Central memory CD8-positive, alpha-beta T cell (primary cell): ENCODE results near the gene WDR33.

Experiments
- ATAC-seq: fragments of 150-1000 bp; cut with Tn5 transposase; replicated peaks from 2 replicates; pipeline ENCODE4 v1.10.0; 2022; ENCODE audit warnings: mild to moderate bottlenecking, moderate FRiP score, moderate number of reproducible peaks; ENCODE audit not compliant: poor library complexity, severe bottlenecking; ENCODE audit errors: extremely low read depth
- DNase-seq, 2 donors: peaks; one replicate each; pipeline ENCODE4 v3.0.0; 2021; ENCODE audit warnings: low spot score in 2 of 2
- H3K27ac Mint-ChIP-seq: one replicate; pipeline ENCODE4 v1.8.0; 2022; ENCODE audit warnings: low read depth, mild to moderate bottlenecking, moderate library complexity, mixed read lengths
- H3K27me3 Mint-ChIP-seq: one replicate; pipeline ENCODE4 v1.8.0; 2022; ENCODE audit warnings: mixed read lengths
- H3K36me3 Mint-ChIP-seq: one replicate; pipeline ENCODE4 v1.8.0; 2022; ENCODE audit warnings: mild to moderate bottlenecking, moderate library complexity, mixed read lengths; ENCODE audit not compliant: insufficient read depth
- H3K4me1 Mint-ChIP-seq: one replicate; pipeline ENCODE4 v1.8.0; 2022; ENCODE audit warnings: mixed read lengths
- H3K4me3 Mint-ChIP-seq: one replicate; pipeline ENCODE4 v1.8.0; 2022; ENCODE audit warnings: mild to moderate bottlenecking, moderate library complexity, mixed read lengths
- H3K9me3 Mint-ChIP-seq: one replicate; pipeline ENCODE4 v1.8.0; 2022; ENCODE audit warnings: mixed read lengths

WDR33 gene

GRCh38 chr2:127719301-127720218, 91.4 kb downstream of the WDR33 start:
- no peaks in the 10 kb centered on the region for H3K4me1 Mint-ChIP-seq
- H3K36me3 Mint-ChIP-seq: peaks cover 45% of the 10 kb centered on the region
- H3K27me3 Mint-ChIP-seq: no peaks in the 10 kb centered on the region
- H3K9me3 Mint-ChIP-seq: no peaks in the 10 kb centered on the region
- ATAC-seq (no peak), DNase-seq (no peak)
- H3K4me3 Mint-ChIP-seq: no peak overlapping the region
- H3K27ac Mint-ChIP-seq: no peak overlapping the region

- H3K36me3 Mint-ChIP-seq: peaks cover 44% of the 10 kb centered on the region
- no peak for ATAC-seq
- H3K27me3 Mint-ChIP-seq: no peaks in the 10 kb centered on the region
- no peaks in the 10 kb centered on the region for H3K4me1 Mint-ChIP-seq
- DNase-seq: no peak
- no peaks in the 10 kb centered on the region for H3K9me3 Mint-ChIP-seq
- no peak overlapping the region for H3K27ac Mint-ChIP-seq
- H3K4me3 Mint-ChIP-seq: no peak overlapping the region
Observed at GRCh38 chr2:127718271-127718670, 92.7 kb downstream of the WDR33 start.

GRCh38 chr2:127715778-127716449, 95.1 kb downstream of the WDR33 start:
- H3K4me1 Mint-ChIP-seq: no peaks in the 10 kb centered on the region
- H3K36me3 Mint-ChIP-seq: peaks cover 26% of the 10 kb centered on the region
- no peaks in the 10 kb centered on the region for H3K9me3 Mint-ChIP-seq
- H3K4me3 Mint-ChIP-seq: no peak overlapping the region
- no peak for DNase-seq
- ATAC-seq: no peak
- H3K27me3 Mint-ChIP-seq: no peaks in the 10 kb centered on the region
- H3K27ac Mint-ChIP-seq: peak overlapping the region; percentile 27

- H3K36me3 Mint-ChIP-seq: peaks cover 23% of the 10 kb centered on the region
- ATAC-seq (no peak), DNase-seq (no peak)
- peak overlapping the region; percentile 61 for H3K27ac Mint-ChIP-seq
- no peak overlapping the region for H3K4me3 Mint-ChIP-seq
- H3K9me3 Mint-ChIP-seq: no peaks in the 10 kb centered on the region
- no peaks in the 10 kb centered on the region for H3K4me1 Mint-ChIP-seq
- H3K27me3 Mint-ChIP-seq: no peaks in the 10 kb centered on the region
Observed at GRCh38 chr2:127713562-127713961, 97.4 kb downstream of the WDR33 start.

GRCh38 chr2:127712999-127713398, 98.0 kb downstream of the WDR33 start:
- Mint-ChIP-seq H3K9me3 (no peaks in the 10 kb centered on the region), H3K27ac (peak overlapping the region; percentile 61), H3K36me3 (peaks cover 17% of the 10 kb centered on the region), H3K27me3 (no peaks in the 10 kb centered on the region), H3K4me1 (no peaks in the 10 kb centered on the region), H3K4me3 (no peak overlapping the region)
- DNase-seq (no peak), ATAC-seq (no peak)

GRCh38 chr2:127709336-127709735, 101.6 kb downstream of the WDR33 start:
- H3K36me3 Mint-ChIP-seq: peaks cover 27% of the 10 kb centered on the region
- peak overlapping the region; percentile 8 for H3K27ac Mint-ChIP-seq
- no peaks in the 10 kb centered on the region for H3K27me3 Mint-ChIP-seq
- no peak overlapping the region for H3K4me3 Mint-ChIP-seq
- no peak for ATAC-seq
- no peak for DNase-seq
- H3K4me1 Mint-ChIP-seq: peaks cover 11% of the 10 kb centered on the region
- no peaks in the 10 kb centered on the region for H3K9me3 Mint-ChIP-seq

- H3K4me1 Mint-ChIP-seq: peaks cover 14% of the 10 kb centered on the region
- no peak for DNase-seq
- peaks cover 26% of the 10 kb centered on the region for H3K36me3 Mint-ChIP-seq
- H3K4me3 Mint-ChIP-seq: no peak overlapping the region
- no peaks in the 10 kb centered on the region for H3K9me3 Mint-ChIP-seq
- ATAC-seq: no peak
- no peak overlapping the region for H3K27ac Mint-ChIP-seq
- H3K27me3 Mint-ChIP-seq: no peaks in the 10 kb centered on the region
Observed at GRCh38 chr2:127707890-127708648, 102.9 kb downstream of the WDR33 start.

- no peaks in the 10 kb centered on the region for H3K9me3 Mint-ChIP-seq
- H3K36me3 Mint-ChIP-seq: peaks cover 30% of the 10 kb centered on the region
- peak overlapping the region; percentile 13 for H3K27ac Mint-ChIP-seq
- H3K4me1 Mint-ChIP-seq: peaks cover 21% of the 10 kb centered on the region
- no peak for DNase-seq
- ATAC-seq: no peak
- H3K27me3 Mint-ChIP-seq: no peaks in the 10 kb centered on the region
- no peak overlapping the region for H3K4me3 Mint-ChIP-seq
Observed at GRCh38 chr2:127706215-127706990, 104.6 kb downstream of the WDR33 start.

- peak overlapping the region; percentile 41 for H3K27ac Mint-ChIP-seq
- H3K27me3 Mint-ChIP-seq: no peaks in the 10 kb centered on the region
- H3K4me1 Mint-ChIP-seq: peaks cover 23% of the 10 kb centered on the region
- no peak for DNase-seq
- no peak overlapping the region for H3K4me3 Mint-ChIP-seq
- peaks cover 34% of the 10 kb centered on the region for H3K36me3 Mint-ChIP-seq
- no peak for ATAC-seq
- no peaks in the 10 kb centered on the region for H3K9me3 Mint-ChIP-seq
Observed at GRCh38 chr2:127705391-127706065, 105.4 kb downstream of the WDR33 start.

GRCh38 chr2:127704641-127705390, 106.2 kb downstream of the WDR33 start:
- H3K27ac Mint-ChIP-seq: peak overlapping the region; percentile 41
- peak overlapping the region; percentile 20 for H3K4me3 Mint-ChIP-seq
- no peaks in the 10 kb centered on the region for H3K9me3 Mint-ChIP-seq
- peaks cover 29% of the 10 kb centered on the region for H3K4me1 Mint-ChIP-seq
- H3K36me3 Mint-ChIP-seq: peaks cover 34% of the 10 kb centered on the region
- DNase-seq: no peak
- no peaks in the 10 kb centered on the region for H3K27me3 Mint-ChIP-seq
- ATAC-seq: no peak

GRCh38 chr2:127703282-127703681, 107.7 kb downstream of the WDR33 start:
- Mint-ChIP-seq H3K9me3 (no peaks in the 10 kb centered on the region), H3K27me3 (no peaks in the 10 kb centered on the region), H3K36me3 (peaks cover 30% of the 10 kb centered on the region), H3K27ac (no peak overlapping the region), H3K4me1 (peaks cover 29% of the 10 kb centered on the region), H3K4me3 (no peak overlapping the region)
- DNase-seq: no peak
- ATAC-seq: no peak
